PFSK-1 (cell line): Measurements from ENCODE around the gene LAMTOR4. TPM values are rescaled to one million over a fixed set of nuclear protein-coding genes. Genes with fewer than 3 reads are reported as not detected.

Experiments
- FOXP2 ChIP-seq: optimal IDR thresholded peaks from 2 replicates; pipeline ENCODE3; 2011; ENCODE audit warnings: borderline replicate concordance, control low read depth, inconsistent platforms; ENCODE audit not compliant: insufficient read depth; ENCODE audit errors: extremely low read length, extremely low read depth
- POLR2AphosphoS5 ChIP-seq: IDR thresholded peaks from 2 replicates; pipeline ENCODE4 v1.6.1; 2012; ENCODE audit warnings: low read depth, mild to moderate bottlenecking, control low read depth, low read length, moderate library complexity
- REST ChIP-seq, 2 experiments: IDR thresholded peaks; 2 replicates each; pipeline versions ENCODE4 v1.6.1 to v1.8.0; 2011 to 2012; ENCODE audit warnings: low read depth in 2 of 2, low read length in 2 of 2, control low read depth in 1 of 2, inconsistent platforms in 1 of 2, mild to moderate bottlenecking in 1 of 2, moderate library complexity in 1 of 2; ENCODE audit not compliant: insufficient read depth in 1 of 2
- SIN3A ChIP-seq: IDR thresholded peaks from 2 replicates; pipeline ENCODE4 v1.6.1; 2012; ENCODE audit warnings: mild to moderate bottlenecking, low read length, moderate library complexity, borderline replicate concordance; ENCODE audit not compliant: insufficient read depth
- TAF1 ChIP-seq: IDR thresholded peaks from 2 replicates; pipeline ENCODE4 v1.6.1; 2012; ENCODE audit warnings: low read length, control low read depth, borderline replicate concordance; ENCODE audit not compliant: insufficient read depth
- polyA plus RNA-seq: library from polyadenylated mRNA; unstranded; fragments of >200 nt; gene quantifications from one replicate; pipeline ENCODE4 v1.2.1, GENCODE V29; 2012; ENCODE audit warnings: low read depth, missing spikeins; ENCODE audit not compliant: insufficient read length

LAMTOR4 gene
- polyA plus RNA-seq, result 223 TPM

DNA sequence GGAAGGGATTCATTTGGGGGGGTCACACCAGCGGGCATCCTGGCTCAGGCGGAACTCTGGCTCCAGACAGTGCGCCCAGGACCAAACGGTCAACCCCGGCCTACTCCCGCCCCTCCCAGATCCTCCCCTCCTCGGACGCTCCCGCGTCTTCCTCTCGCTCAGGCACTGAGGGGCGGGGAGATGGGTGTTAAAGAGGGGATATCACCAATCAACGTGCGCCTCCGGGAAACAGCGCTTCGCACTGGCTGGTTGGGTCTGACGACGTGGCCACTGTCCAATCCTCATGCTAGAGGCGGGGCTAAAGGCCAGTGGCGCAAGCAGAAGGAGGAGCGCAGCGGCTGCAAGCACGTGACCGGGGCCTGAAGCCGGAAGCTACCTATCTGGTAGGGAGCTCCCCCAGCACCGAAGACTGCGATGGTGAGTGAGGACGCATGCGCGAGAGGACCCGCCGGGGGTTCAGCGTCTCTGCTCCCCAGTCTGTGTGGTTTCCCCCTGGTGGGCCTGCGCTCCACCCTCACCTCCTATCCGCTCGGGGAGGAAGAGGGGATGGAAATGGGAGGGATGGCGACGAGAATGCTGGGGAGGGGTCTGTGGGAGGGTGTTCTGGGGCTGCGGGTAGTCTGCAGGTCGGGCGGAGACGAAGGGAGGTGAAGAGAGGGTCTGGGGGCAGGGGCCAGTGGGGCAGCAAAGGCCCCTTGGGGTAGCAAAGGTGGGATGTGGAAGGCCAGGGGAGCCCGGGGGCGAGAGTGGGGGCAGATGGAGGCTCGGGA lies at the start of gene LAMTOR4:
LAMTOR4 (plus strand) TSS at position 360 of the 770 bp plus-strand sequence; CDS start at position 415, 55 bp downstream.
- peak; percentile 39; the same call in 1 of the 2 replicates for TF ChIP-seq SIN3A
- TF ChIP-seq REST (IDR thresholded peaks at IDR 0.05; ENCODE audit: insufficient read depth in 1 of 2, low read depth in 2 of 2, low read length in 2 of 2), result no peak
- peak; percentile 84 for TF ChIP-seq FOXP2
- TF ChIP-seq POLR2AphosphoS5, result peak; percentile 77
- TF ChIP-seq TAF1, result 0 out of 2 replicates have a peak, but pooled peaks have one; percentile 44

DNA sequence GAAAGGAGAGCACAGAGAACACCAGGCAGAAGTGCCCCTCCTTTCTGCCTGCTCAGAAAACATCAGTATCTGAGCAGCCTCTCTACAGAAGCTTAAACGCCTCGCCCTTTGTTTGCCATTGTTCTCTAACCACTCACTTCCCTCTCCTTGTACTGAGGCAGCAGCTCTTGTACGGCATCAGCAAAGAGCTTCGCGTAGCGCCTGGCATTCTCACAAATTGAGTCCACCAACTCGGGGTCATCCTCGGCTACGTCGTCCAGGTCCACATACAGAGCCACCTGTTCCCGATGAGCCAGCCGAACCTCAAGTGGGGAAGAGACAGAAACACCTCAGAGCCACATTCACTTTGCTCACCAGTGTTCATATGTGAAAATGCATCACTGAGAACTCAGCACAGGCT lies 49.3 kb upstream of the LAMTOR4 start:
- TF ChIP-seq TAF1 (no peak), REST (IDR thresholded peaks at IDR 0.05; ENCODE audit: insufficient read depth in 1 of 2, low read depth in 2 of 2, low read length in 2 of 2) (no peak), FOXP2 (no peak), POLR2AphosphoS5 (no peak), SIN3A (no peak)

DNA sequence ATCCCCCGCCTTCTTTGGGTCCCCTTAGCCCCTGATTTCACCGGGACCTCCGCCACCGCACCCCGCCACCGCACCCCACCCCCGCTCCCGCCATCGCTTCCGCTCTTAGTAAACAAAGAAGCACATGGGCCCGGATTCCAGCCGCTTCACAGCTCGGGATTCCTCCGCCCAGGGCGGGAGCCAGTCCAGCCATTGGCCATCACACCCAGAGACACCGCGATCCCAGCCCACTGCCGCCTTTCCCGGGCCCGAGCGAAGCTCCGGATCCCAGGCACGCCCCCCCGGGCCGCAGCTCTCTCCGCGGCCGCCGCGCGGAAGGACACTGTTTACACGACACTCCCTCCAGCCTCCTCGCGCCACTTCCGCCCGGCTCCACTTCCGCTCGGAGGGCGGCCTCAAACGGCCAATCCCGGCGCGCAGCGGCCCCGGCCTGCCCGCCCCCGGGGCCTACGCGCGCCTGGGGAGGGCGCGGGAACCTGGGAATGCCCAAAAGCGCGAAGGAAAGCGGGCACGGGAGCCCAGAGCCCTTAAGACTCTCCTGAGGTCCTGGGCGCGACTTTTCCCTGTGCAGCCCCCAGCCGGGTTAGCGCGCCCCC lies 48.2 kb upstream of the LAMTOR4 start:
- TF ChIP-seq TAF1 (0 out of 2 replicates have a peak, but pooled peaks have one; percentile 35), SIN3A (peak; percentile 96; the same call in 1 of the 2 replicates), REST (IDR thresholded peaks at IDR 0.05; ENCODE audit: insufficient read depth in 1 of 2, low read depth in 2 of 2, low read length in 2 of 2) (no peak), FOXP2 (no peak), POLR2AphosphoS5 (peak; percentile 30; the same call in 1 of the 2 replicates)

GRCh38 chr7:100101016-100101862 lies 47.5 kb upstream of the LAMTOR4 start, which contains the start of the genes AP4M1 and MCM7:
Gene AP4M1 (plus strand): TSS chr7:100101643. CDS start chr7:100101715, 72 bp downstream.
Gene MCM7 (minus strand): TSS chr7:100101397. CDS start chr7:100101294, 103 bp downstream.
- 0 out of 4 replicates have a peak, but pooled peaks of 1 of the 2 experiments have one; percentile 3 for TF ChIP-seq REST (IDR thresholded peaks at IDR 0.05; ENCODE audit: insufficient read depth in 1 of 2, low read depth in 2 of 2, low read length in 2 of 2)
- no peak for TF ChIP-seq POLR2AphosphoS5
- TF ChIP-seq TAF1, result no peak
- TF ChIP-seq SIN3A, result 0 out of 2 replicates have a peak, but pooled peaks have one; percentile 46
- TF ChIP-seq FOXP2, result no peak
